NCI-H2029 treated with DMSO at 0.1 percent for 48 hours (cell line): ENCODE results near the gene GDPD2.
A peak's percentile ranks its signal among the peaks of the same experiment; 100 is the strongest.
"Not testable (repeated sequence)": the region's sequence is repeated elsewhere in the genome, so short reads cannot be mapped to it uniquely, and the experiment has no call there.

Source experiments
- DNase-seq: peaks from one replicate; lab custom pipeline; 2025; lab: John Stamatoyannopoulos, UW

Gene GDPD2, protein sequence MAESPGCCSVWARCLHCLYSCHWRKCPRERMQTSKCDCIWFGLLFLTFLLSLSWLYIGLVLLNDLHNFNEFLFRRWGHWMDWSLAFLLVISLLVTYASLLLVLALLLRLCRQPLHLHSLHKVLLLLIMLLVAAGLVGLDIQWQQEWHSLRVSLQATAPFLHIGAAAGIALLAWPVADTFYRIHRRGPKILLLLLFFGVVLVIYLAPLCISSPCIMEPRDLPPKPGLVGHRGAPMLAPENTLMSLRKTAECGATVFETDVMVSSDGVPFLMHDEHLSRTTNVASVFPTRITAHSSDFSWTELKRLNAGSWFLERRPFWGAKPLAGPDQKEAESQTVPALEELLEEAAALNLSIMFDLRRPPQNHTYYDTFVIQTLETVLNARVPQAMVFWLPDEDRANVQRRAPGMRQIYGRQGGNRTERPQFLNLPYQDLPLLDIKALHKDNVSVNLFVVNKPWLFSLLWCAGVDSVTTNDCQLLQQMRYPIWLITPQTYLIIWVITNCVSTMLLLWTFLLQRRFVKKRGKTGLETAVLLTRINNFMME

DNA sequence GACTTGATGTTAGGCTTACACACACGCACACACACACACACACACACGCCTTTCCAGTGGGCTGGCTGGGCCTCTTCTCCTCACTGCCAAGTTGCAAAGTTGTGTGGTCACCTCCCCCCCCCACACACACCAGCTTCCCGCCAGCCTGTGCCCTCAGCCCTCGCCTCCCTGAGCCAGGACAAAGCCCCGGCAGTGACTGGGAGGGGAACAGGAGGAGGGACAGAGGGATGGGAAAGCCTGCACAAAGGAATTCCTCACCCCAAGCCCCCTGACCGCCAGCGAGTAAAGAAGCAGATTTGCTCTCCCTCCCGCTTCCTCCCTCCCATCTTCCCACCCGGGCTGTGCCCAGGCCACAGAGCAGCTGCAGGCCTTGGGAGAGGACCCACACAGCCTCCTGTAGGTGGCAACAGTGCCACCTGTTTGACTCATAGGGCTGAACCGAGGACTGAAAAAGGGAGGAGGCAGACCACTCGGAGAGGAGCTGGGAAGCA is at the start of gene GDPD2:
GDPD2 (plus strand) TSS at position 464 of the 491 bp plus-strand sequence. CDS start 1,671 bp downstream, outside the sequence.
- no peak for DNase-seq

DNA sequence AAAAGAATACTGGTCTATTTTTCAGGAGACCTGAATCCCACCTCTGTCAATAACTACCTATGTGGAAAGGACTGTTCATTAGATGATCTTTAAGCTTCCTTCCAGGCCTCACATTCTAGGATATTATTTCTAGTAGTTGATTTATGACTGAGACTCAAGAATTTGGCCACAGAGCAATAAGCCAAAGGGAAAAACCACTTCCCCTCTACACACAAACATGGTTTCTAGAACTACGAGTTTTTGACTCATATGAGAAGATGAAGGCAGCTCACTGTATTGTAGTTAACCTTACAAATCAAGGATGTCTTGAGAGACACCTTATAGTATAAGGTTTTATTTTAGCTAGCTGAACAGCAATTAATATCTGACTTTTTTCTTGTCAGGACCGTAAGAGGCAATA is 36.9 kb upstream of the GDPD2 start:
- DNase-seq: no peak

DNA sequence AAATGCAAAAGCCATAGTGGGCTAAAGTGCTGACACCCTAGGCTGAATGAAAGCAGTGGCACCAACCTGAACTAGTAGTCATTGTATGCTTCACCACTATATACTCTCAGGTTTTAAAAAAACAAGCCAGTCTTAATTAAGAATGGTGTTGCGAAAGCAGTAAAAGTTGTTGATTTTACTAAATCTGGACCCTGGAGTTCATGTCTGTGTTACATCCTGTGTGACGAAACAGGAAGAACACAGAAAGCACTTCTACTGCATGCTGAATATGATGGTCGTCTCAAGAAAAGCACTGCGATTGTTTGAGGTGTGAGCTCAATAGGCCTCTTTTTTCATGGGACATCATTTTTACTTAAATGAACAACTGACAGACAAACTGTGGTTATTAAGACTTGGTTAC is 24.2 kb upstream of the GDPD2 start:
- no peak for DNase-seq

DNA sequence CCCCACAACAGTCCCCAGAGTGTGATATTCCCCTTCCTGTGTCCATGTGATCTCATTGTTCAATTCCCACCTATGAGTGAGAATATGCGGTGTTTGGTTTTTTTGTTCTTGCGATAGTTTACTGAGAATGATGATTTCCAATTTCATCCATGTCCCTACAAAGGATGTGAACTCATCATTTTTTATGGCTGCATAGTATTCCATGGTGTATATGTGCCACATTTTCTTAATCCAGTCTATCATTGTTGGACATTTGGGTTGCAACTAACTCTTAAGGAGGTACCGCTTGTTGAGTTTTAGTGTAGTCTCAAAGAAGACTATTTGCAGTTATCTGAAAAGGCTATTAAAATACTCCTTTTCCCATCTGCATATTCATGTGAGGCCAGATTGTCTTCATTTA is 22.9 kb upstream of the GDPD2 start:
- not testable (repeated sequence) for DNase-seq

DNA sequence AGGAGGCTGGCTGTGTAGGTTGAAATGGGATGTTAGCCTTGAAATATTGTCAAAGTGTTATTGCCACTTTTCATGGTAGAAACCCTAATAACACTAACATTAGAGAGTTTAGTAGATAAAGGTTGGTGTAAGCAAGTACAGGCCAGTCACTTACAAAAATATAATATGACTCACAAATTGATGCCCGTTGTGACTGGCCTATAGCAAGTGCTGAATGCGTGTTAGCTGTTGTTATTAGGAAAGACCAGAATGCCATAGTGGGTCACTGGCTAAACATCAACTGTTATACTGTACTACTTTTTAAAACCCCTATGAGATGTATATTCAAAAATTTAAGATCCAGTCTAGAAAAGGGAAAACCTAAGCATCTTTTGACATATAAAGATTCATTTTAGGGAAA is 20.4 kb upstream of the GDPD2 start:
- DNase-seq: no peak

DNA sequence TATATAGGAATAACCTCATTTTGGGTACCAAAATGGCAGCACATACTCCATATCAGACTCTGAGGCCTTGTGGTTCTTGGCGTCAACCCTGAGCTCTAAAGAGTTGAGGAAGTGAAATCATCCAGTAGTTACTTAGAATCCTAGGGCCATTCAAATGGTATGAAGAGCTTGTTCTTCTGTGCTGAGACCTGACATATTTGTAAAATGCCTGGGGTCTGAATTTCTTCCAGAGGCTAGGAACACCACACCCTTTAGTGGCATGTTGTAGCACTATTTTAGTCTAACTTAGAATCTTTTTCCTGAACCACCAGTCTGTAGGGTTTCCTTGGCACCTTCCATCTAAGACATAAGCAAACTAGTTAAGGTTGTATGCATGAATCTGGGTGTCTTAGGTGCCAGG is 18.1 kb upstream of the GDPD2 start:
- DNase-seq: no peak

DNA sequence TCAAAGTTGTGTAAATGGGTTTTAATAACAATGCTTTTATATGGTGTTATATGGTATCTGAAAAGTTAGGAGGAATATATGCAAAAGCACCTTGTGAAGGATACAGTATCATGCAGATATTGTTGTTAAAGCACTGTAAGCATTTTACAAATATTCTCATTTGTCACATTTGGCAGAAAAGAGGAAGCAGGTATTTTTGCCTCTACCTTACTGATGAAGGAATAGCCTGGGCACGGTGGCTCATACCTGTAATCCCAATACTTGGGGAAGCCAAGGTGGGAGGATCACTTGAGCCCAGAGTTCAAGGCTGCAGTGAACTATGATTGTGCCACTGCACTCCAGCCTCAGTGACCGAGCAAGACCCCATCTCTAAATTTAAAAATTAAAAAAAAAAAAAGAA is 12.2 kb upstream of the GDPD2 start:
- DNase-seq: no peak

DNA sequence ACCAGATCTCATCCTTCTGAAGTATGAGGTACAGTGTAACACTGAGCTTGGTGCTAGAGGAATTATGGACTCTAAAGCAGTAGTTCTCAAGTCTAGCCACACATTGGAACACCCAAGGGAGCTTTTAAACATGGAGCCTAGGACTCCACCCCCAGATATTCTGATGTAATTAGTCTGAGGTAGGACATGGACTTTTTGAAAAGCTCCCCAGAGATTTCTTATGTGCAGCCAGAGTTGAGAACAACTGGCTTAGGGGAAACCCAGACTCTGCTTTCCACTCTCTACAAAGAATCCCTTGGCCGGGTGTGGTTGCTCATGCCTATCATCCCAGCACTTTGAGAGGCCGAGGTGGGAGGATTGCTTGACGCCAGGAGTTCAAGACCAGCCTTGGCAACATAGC is 11.6 kb upstream of the GDPD2 start:
- DNase-seq: no peak

DNA sequence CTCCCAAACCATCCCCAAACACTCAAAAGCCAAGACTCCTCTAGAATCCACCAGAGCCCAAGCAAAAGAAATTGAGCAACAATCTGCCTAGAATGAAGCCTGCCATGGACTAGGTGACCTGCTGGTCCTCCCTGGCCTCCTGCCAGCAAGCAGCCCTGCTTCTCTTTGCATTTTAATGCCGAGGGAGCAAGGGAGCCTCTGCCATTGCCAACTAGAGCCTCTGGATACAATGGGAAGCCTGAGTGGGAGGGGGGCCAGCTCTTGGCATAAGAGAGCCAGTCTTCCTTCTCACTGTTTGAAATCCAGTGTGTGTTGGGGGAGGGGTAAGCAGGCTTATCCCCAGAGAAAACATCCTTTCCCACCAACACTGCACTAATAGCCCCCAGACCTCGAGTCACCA is 1.5 kb upstream of the GDPD2 start:
- no peak for DNase-seq

DNA sequence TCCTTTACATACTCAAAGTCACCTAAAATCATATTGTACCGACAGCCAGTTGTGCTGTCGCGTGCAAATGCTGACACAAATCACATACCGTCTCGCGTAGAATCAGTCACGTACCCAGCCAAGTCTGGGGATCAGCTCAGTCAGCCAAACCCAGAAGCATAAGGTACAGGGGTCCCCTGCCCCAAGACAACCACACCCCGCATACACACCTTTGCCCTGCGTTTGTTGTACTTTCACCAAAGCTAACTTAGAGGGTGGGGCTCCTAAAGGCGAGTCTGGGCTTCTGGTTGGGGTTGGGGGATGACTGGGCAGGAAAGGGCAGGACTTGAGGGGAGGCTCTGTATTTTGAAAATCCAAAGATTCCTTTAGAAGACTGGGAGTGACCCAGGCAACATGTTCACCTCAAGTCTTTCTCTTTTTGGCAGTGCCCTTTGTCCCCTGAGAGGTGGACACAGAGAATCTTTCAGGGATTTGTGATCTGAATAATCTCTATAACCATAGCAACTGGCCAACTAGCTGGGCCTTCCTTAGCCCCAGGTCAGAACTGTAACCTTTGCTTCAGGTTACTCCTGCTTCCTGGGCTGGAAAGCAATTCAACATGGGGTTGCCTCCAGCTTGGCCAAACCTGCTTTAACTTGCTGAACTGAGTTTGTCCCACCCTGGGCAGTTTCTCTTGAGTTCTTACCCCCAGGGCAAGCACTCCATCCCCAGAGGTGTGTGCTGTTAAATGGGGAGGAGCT is 992 bp downstream of the GDPD2 start:
- DNase-seq: no peak

DNA sequence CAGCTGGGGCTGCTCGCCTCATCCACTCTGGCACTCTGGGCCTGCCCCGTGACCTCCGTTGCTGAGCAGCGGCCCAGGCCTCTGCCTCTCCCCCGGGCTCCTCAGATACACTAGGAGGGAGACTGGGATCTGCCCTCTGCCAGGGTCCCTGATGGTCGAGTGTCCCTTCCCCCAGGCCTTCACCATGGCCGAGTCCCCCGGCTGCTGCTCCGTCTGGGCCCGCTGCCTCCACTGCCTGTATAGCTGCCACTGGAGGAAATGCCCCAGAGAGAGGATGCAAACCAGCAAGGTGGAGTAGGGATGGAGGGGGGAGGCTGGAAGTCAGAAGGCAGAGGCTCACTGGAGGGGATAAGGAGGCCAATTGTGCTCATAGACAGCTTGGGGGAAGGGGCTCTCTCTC is 1.7 kb downstream of the GDPD2 start:
- no peak for DNase-seq

DNA sequence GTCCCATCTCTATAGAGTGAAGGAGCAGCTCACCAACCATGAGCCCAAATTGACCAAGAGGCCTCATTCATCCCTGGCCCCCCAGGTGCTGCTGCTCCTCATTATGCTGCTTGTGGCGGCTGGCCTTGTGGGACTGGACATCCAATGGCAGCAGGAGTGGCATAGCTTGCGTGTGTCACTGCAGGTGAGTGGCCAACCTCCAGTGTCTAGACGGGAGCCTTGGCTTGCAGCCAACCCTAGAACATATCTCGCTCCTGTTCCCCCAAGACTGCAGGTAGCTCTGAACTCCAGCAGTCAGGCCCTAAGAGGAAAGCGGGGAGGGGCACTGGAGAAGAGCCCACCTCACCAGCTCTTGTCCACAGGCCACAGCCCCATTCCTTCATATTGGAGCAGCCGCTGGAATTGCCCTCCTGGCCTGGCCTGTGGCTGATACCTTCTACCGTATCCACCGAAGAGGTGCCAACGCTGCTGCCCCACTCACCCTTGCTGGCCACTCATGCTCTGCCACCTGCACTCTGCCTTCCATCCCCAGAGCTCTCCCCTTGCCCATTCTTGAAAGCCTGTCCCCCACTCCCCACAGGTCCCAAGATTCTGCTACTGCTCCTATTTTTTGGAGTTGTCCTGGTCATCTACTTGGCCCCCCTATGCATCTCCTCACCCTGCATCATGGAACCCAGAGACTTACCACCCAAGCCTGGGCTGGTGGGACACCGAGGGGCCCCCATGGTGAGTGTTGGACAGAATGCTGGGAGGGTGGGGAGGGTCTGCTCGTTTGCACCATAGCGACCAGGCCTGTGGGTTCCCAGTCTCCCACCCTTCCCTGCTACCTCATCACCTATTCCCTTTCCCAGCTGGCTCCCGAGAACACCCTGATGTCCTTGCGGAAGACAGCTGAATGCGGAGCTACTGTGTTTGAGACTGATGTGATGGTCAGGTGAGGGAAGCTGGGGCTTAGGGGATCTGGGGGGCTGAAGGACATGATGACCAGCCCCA is 3.5 kb downstream of the GDPD2 start:
- no peak for DNase-seq

DNA sequence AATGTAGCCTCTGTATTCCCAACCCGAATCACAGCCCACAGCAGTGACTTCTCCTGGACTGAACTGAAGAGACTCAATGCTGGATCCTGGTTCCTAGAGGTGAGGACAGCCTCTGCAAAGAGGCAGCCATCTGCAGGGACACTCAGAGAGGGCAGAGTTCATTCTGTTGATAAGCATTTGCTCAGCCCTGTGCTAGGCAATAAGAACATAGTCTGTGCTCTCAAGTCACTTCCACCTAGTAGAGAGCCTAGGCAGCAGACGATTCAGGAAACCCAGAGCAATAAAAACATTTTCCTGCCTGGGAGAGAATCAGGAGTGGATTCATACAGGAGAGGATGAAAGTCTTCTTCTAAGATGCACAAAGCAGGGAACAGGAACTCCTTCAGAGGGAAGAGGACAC is 4.3 kb downstream of the GDPD2 start:
- no peak for DNase-seq

DNA sequence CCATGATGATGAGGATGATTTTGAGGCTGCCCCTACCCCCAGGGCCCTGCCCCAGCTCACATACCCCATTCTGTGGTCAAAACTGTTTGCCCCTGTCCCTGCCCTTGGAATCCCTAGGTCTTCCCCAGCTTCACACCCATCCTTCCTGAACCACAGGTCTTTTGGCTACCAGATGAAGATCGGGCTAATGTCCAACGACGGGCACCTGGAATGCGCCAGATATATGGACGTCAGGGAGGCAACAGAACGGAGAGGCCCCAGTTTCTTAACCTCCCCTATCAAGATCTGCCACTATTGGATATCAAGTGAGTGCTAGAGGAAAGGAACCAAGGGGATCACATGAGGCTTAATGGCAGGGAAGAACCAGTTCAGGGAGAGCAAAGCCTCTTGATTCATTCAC is 6.6 kb downstream of the GDPD2 start:
- DNase-seq: no peak

DNA sequence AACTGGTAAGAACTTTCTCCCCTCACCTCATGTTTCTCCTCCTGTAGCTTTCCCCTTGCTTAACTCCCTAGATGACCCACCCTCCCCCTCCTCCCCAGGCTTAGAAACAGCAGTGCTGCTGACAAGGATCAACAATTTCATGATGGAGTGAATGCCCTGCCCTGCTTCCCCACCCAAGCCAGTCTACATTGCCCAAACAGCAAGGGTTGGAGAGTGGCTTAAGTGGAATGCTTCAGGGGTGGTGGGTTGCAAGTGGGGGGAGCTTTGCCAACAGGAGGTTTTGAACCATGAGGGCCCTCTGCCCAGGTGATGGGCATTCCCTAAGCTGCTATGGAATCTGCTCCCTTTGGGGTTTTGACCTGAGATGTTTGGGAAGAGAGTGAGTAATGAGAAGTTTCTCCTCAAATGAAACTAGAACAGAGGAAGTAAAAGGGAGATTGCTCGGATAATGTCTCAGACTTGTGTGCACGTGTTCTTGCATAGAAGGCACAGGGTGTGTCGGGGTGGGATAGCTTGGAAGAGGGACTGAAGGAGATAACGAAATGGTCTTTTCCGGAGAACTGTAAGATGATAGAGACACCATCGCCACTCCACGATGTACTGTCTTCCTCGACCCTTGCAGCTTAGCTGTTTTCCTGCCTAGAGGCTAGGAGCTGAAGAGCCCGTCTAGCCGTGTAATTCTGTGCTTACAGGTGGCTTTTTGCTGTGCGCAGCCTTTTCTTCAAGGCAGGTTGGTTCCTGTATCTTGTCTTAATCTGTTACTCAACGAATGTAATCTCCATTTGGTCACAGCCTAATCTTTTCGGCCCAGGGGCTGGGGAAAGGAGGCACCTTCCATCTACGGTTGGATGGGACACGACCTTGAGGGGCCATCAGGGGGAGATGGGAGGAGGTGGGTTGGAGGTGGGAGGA is 10.1 kb downstream of the GDPD2 start:
- DNase-seq: no peak

DNA sequence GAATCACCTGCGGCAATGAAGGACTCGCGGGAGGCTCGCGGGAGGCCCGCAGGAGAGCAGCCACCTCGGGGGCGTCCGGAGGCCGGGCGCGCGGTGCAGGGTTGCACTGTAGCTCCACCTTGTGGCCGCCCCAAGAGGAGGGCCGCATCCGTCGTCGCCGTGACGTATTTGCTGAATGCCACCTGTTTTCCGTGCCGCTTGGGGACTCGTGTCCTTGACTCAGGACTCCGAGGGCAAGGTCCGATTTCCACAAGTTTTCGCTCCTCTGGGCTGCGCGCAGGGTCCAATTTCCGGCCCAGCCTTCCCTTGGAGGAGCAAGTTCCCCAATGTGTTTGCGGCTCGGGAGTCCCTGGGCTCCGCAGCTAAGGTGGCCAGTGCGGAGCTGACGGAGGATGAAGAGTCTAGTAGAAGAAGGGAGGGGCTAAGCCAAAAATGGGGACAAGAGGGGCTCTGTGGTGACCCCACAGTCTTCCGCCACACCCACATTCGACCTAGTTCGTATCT is 10.8 kb downstream of the GDPD2 start:
- no peak for DNase-seq

DNA sequence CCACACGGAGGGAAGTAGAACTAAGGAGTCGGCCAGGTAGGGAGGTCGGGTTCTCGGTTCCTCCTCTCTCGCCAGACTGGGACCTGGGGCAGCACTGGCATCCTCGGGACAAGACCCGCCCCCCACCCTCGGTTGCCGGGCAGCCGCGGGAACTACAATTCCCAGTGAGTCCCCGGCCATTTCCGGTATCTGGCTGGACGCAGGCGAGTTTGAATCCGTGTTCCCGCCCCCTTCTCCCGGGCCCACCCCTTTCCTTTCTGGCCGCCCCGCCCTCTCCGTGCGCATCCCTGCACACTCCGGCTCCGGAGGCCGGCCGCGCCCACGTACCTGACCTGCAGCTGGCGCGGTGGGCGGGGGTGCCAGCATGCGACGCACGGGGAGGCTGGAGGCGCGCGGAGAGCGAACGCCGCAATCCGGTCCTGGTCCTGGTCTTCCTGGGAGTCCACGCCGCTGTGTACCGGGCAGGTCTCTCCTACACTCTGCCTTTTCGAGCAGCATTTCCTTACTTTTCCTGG is 11.3 kb downstream of the GDPD2 start:
- peak; percentile 32 for DNase-seq

DNA sequence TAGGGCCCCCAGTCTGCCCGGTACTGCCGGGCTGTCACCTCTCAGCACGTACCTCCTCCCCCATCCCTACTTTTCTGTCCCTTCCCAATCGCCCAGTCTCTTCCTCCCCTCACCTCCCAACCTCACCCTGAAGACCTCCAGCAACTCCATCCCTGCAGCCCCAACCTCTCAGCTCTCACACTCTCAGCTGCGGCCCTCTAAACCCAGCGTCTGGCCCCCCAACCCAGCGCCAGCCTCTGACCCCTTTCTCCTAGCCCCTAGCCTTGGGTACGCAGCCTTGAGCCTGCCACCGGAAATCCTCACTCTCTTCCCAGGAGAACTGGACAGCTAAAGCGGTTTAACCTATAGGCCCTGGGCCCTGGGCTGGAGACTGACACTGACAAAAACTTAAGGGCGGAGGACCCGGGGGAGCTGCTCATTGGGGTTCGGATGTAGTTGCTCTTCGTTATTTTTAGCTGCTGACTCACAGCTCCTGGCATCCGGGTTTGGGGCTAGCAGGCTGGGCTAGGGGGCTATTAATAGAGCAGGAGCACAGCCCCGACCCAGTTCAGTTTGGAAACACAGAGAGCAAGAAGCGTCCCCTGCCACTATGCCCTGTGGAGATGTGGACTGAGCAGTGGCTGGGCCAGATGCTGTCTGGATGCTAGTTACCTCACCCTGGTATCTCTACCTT is 11.9 kb downstream of the GDPD2 start:
- no peak for DNase-seq

DNA sequence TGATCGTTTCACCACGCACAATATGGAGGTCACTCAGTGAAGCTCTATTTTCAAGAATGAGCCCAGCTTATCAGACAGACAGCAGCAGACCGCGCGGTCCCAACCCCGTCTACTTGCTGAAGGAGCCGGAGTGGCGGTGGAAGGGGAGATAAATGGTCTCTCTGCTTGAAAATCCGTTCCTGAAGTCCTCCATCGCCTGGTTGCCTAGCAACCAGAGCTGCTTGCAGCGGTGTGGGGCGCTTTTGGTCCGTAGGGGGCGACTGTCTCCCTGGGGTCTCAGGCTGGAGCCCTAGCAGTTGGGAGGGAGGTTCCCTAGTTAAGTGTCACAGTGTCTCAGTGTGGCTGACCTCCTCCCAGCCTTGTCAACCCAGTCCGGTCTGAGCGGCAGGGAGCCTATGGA is 13.2 kb downstream of the GDPD2 start:
- DNase-seq: no peak

DNA sequence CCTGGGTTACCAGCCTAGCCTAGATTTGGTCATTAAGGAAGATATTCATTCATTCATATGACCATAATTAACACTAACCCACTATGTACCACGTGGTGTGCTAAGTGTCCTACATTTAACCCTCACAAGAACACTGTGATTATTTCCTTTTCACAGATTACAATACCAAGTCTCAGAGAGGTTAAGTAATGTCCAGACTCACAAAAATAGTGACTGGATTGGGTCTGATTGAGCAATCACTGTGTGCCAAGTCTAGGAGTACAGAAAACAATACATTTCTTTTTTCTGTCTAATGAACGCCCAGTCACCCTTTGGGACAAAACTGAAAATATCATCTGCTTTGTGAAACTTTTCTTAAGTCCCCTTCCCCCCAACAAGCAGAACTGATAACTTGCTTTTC is 13.9 kb downstream of the GDPD2 start:
- DNase-seq: no peak
